ENCODE measurements around the gene GHRHR.

DNA sequence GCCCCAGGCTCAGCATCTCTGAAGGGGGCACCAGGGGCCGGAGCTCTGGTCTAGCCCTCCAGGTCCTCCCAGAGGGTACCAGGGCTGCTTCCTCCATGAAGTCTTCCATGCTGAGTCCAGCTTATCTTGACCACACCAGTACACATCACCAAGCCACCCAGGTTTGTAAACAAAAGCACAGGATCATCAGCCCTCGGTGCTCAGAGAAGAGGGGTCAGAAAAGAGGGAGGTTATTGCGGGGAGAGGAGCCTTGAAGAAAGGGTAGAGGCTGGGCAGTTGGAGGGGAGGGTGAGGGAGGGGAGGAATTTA lies 28.2 kb upstream of the GHRHR start:
- TF ChIP-seq BRD4 (IDR thresholded peaks at IDR 0.05) (no peak), SMC3 (conservative IDR thresholded peaks at IDR 0.05; ENCODE audit: insufficient read depth, low read depth, low read length) (no peak), POLR2A (conservative IDR thresholded peaks at IDR 0.05) (no peak), LARP7 (IDR thresholded peaks at IDR 0.05) (no peak), TGIF2 (CRISPR knock-in tag; IDR thresholded peaks at IDR 0.05) (no peak), ESRRA (IDR thresholded peaks at IDR 0.05; ENCODE audit: borderline replicate concordance, low read depth) (no peak), TOE1 (IDR thresholded peaks at IDR 0.05; ENCODE audit: borderline replicate concordance) (no peak), TOE1 (CRISPR knock-in tag; IDR thresholded peaks at IDR 0.05; ENCODE audit: borderline replicate concordance, low read depth) (no peak)
- TF ChIP-seq, protein P1, sequence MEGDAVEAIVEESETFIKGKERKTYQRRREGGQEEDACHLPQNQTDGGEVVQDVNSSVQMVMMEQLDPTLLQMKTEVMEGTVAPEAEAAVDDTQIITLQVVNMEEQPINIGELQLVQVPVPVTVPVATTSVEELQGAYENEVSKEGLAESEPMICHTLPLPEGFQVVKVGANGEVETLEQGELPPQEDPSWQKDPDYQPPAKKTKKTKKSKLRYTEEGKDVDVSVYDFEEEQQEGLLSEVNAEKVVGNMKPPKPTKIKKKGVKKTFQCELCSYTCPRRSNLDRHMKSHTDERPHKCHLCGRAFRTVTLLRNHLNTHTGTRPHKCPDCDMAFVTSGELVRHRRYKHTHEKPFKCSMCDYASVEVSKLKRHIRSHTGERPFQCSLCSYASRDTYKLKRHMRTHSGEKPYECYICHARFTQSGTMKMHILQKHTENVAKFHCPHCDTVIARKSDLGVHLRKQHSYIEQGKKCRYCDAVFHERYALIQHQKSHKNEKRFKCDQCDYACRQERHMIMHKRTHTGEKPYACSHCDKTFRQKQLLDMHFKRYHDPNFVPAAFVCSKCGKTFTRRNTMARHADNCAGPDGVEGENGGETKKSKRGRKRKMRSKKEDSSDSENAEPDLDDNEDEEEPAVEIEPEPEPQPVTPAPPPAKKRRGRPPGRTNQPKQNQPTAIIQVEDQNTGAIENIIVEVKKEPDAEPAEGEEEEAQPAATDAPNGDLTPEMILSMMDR (IDR thresholded peaks at IDR 0.05 in 2 of 3, conservative IDR thresholded peaks at IDR 0.05 in 1 of 3; ENCODE audit: insufficient read depth in 2 of 3, low read depth in 1 of 3, low read length in 3 of 3) = no peak

Data from K562 (cell line).